ENCODE data around the gene AREL1.

DNA sequence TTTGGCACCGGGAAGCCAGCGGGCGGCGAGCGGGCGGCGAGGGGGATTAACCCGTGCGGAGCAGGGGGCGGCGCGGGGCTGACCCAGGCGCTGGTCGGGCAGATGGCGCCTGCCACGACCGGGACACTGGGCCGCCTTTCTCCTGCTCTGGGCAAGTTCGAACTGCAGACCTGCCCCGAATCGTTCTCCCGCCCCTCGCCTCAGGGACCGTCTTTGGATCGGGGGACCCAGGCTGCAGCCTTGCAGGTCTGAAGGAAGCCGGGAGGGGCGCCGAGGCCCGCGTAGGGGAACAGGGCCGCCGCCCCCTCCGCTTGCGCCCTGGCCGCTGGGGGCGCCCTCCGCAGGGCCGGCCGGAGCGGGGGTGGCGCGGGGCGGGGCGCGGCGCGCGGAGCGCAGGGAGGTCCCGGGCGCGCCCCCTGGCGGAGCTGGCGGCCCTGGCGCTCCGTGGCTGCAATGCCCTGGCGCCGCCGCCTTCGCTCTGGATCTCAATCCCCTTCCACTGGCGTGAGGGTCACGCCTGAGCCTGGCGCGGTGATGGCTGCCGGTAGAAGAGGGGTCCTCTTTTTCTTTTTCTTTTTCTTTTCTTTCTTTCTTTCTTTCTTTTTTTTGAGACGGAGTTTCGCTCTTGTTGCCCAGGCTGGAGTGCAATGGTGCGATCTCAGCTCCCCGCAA, 100.4 kb downstream of the AREL1 start:
- TF ChIP-seq, protein P1, sequence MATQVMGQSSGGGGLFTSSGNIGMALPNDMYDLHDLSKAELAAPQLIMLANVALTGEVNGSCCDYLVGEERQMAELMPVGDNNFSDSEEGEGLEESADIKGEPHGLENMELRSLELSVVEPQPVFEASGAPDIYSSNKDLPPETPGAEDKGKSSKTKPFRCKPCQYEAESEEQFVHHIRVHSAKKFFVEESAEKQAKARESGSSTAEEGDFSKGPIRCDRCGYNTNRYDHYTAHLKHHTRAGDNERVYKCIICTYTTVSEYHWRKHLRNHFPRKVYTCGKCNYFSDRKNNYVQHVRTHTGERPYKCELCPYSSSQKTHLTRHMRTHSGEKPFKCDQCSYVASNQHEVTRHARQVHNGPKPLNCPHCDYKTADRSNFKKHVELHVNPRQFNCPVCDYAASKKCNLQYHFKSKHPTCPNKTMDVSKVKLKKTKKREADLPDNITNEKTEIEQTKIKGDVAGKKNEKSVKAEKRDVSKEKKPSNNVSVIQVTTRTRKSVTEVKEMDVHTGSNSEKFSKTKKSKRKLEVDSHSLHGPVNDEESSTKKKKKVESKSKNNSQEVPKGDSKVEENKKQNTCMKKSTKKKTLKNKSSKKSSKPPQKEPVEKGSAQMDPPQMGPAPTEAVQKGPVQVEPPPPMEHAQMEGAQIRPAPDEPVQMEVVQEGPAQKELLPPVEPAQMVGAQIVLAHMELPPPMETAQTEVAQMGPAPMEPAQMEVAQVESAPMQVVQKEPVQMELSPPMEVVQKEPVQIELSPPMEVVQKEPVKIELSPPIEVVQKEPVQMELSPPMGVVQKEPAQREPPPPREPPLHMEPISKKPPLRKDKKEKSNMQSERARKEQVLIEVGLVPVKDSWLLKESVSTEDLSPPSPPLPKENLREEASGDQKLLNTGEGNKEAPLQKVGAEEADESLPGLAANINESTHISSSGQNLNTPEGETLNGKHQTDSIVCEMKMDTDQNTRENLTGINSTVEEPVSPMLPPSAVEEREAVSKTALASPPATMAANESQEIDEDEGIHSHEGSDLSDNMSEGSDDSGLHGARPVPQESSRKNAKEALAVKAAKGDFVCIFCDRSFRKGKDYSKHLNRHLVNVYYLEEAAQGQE (IDR thresholded peaks at IDR 0.05; ENCODE audit: low read depth) = no peak
- TF ChIP-seq, protein P2, sequence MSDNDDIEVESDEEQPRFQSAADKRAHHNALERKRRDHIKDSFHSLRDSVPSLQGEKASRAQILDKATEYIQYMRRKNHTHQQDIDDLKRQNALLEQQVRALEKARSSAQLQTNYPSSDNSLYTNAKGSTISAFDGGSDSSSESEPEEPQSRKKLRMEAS (IDR thresholded peaks at IDR 0.05) = no peak; the same call in 1 of the 2 replicates
- peak; percentile 40; the same call in 1 of the 2 replicates for TF ChIP-seq YY1 (IDR thresholded peaks at IDR 0.05; ENCODE audit: low read depth)
- no peak; the same call in 1 of the 2 replicates for TF ChIP-seq RAD21 (IDR thresholded peaks at IDR 0.05; ENCODE audit: low read depth)
- peak; percentile 29; the same call in 1 of the 2 replicates for TF ChIP-seq TAF1 (IDR thresholded peaks at IDR 0.05; ENCODE audit: low read depth)
- TF ChIP-seq EGR1 (IDR thresholded peaks at IDR 0.05) = 0 out of 2 replicates have a peak, but pooled peaks have one; percentile 59
- no peak for TF ChIP-seq EP300 (IDR thresholded peaks at IDR 0.05; ENCODE audit: borderline replicate concordance)
- TF ChIP-seq CREB1 (IDR thresholded peaks at IDR 0.05; ENCODE audit: low read depth) = no peak
